GM23338 (cell line): ENCODE measurements around the gene OR52M1. TPM values are rescaled to one million over a fixed set of nuclear protein-coding genes. Genes with fewer than 3 reads are reported as not detected.

Experiments used
- ATAC-seq: fragments of 200-7000 bp; cut with Tn5 transposase; 3 replicates; pipeline ENCODE4 v1.9.1; 2020
- DNase-seq: peaks from one replicate; pipeline ENCODE4 v3.0.0-alpha.2; 2015; ENCODE audit warnings: low spot score
- H2AFZ ChIP-seq: fragments of 200-600 bp; sonication (generic); 2 replicates; pipeline ENCODE4 v1.8.0; 2016; ENCODE audit warnings: antibody characterized with exemption, mild to moderate bottlenecking, moderate library complexity
- H3F3A ChIP-seq: fragments of 200-600 bp; sonication (generic); replicated peaks from 2 replicates; pipeline ENCODE4 v1.8.0; 2017; ENCODE audit warnings: antibody characterized with exemption, mixed run types, low read depth
- H3K27ac ChIP-seq: fragments of 200-600 bp; sonication (generic); 2 replicates; pipeline ENCODE4 v1.6.1; 2016; ENCODE audit warnings: low read depth
- H3K27me3 ChIP-seq: fragments of 200-600 bp; sonication (generic); 2 replicates; pipeline ENCODE4 v1.8.0; 2016; ENCODE audit warnings: mild to moderate bottlenecking, mixed run types, moderate library complexity; ENCODE audit not compliant: insufficient read depth
- H3K36me3 ChIP-seq: fragments of 200-600 bp; sonication (generic); 2 replicates; pipeline ENCODE4 v1.8.0; 2016; ENCODE audit warnings: mild to moderate bottlenecking; ENCODE audit not compliant: insufficient read depth
- H3K4me1 ChIP-seq: fragments of 200-600 bp; sonication (generic); 2 replicates; pipeline ENCODE4 v1.8.0; 2016; ENCODE audit warnings: mild to moderate bottlenecking, moderate library complexity; ENCODE audit not compliant: insufficient read depth
- H3K4me2 ChIP-seq: fragments of 200-600 bp; sonication (generic); 2 replicates; pipeline ENCODE4 v1.7.1; 2017; ENCODE audit warnings: mixed run types
- H3K4me3 ChIP-seq: fragments of 200-600 bp; sonication (generic); 2 replicates; pipeline ENCODE4 v1.6.1; 2016; ENCODE audit warnings: mixed run types
- H3K79me2 ChIP-seq: fragments of 200-600 bp; sonication (generic); replicated peaks from 2 replicates; pipeline ENCODE4 v1.8.0; 2017; ENCODE audit warnings: mild to moderate bottlenecking; ENCODE audit not compliant: insufficient read depth
- H3K9me2 ChIP-seq: fragments of 200-600 bp; sonication (generic); 2 replicates; pipeline ENCODE4 v1.8.0; 2017; ENCODE audit not compliant: insufficient read depth
- H4K20me1 ChIP-seq: fragments of 200-600 bp; sonication (generic); replicated peaks from 2 replicates; pipeline ENCODE4 v1.8.0; 2017; ENCODE audit warnings: mild to moderate bottlenecking; ENCODE audit not compliant: insufficient read depth
- H3K27ac Mint-ChIP-seq: 2 replicates; pipeline ENCODE4 v1.8.0; 2020; ENCODE audit warnings: inconsistent platforms, mild to moderate bottlenecking, moderate library complexity, mixed read lengths
- H3K27me3 Mint-ChIP-seq: 3 replicates; pipeline ENCODE4 v1.8.0; 2022; ENCODE audit warnings: low read depth, mild to moderate bottlenecking, moderate library complexity, mixed read lengths, inconsistent platforms; ENCODE audit not compliant: insufficient read depth, poor library complexity
- H3K36me3 Mint-ChIP-seq: 3 replicates; pipeline ENCODE4 v1.8.0; 2021; ENCODE audit warnings: low read depth, mild to moderate bottlenecking, inconsistent platforms, moderate library complexity, mixed read lengths
- H3K4me1 Mint-ChIP-seq: 3 replicates; pipeline ENCODE4 v1.8.0; 2020; ENCODE audit warnings: mild to moderate bottlenecking, inconsistent platforms, mixed read lengths
- H3K4me3 Mint-ChIP-seq: 3 replicates; pipeline ENCODE4 v1.8.0; 2021; ENCODE audit warnings: moderate library complexity, mild to moderate bottlenecking, inconsistent platforms, mixed read lengths
- H3K9me3 Mint-ChIP-seq: 3 replicates; pipeline ENCODE4 v1.8.0; 2020; ENCODE audit warnings: moderate library complexity, mild to moderate bottlenecking, inconsistent platforms, mixed read lengths
- EZH2 ChIP-seq: fragments of 200-600 bp; sonication (generic); IDR thresholded peaks from one replicate; pipeline ENCODE4 v1.8.0; 2017; ENCODE audit warnings: antibody characterized with exemption, mild to moderate bottlenecking, low read depth; ENCODE audit not compliant: unreplicated experiment
- EZH2phosphoT487 ChIP-seq: fragments of 200-600 bp; sonication (generic); IDR thresholded peaks from one replicate; pipeline ENCODE4 v1.8.1; 2018; ENCODE audit warnings: antibody characterized with exemption; ENCODE audit not compliant: unreplicated experiment
- JUNB ChIP-seq: IDR thresholded peaks from one replicate; pipeline ENCODE4 v1.6.1; 2016; ENCODE audit warnings: antibody characterized with exemption; ENCODE audit not compliant: unreplicated experiment
- NANOG ChIP-seq: IDR thresholded peaks from 2 replicates; pipeline ENCODE4 v1.6.1; 2016; ENCODE audit warnings: antibody characterized with exemption, borderline replicate concordance
- POLR2AphosphoS5 ChIP-seq: IDR thresholded peaks from 2 replicates; pipeline ENCODE4 v1.6.1; 2016; ENCODE audit warnings: antibody characterized with exemption, low read depth
- STAT1 ChIP-seq: IDR thresholded peaks from one replicate; pipeline ENCODE4 v1.6.1; 2016; ENCODE audit warnings: antibody characterized with exemption; ENCODE audit not compliant: unreplicated experiment
- ZNF114 ChIP-seq: fragments of 250-450 bp; sonication (Bioruptor Pico); IDR thresholded peaks from 2 replicates; pipeline ENCODE4 v1.5.0; 2020; ENCODE audit warnings: mild to moderate bottlenecking, moderate library complexity
- ZNF331 ChIP-seq: fragments of 250-450 bp; sonication (Bioruptor Pico); IDR thresholded peaks from 2 replicates; pipeline ENCODE4 v1.5.0; 2020; ENCODE audit warnings: low read depth, mild to moderate bottlenecking, moderate library complexity
- ZNF462 ChIP-seq: fragments of 250-450 bp; sonication (Bioruptor Pico); IDR thresholded peaks from 2 replicates; pipeline ENCODE4 v1.5.0; 2020; ENCODE audit warnings: mild to moderate bottlenecking, moderate library complexity
- polyA plus RNA-seq: library from polyadenylated mRNA; unstranded; fragments of >200 nt; fragmentation: Nextera tagmentation; extraction: Ambion mirVana; gene quantifications from 2 replicates; pipeline ENCODE4 v1.2.1, GENCODE V29; 2016
- total RNA-seq: library from RNA; depleted of rRNA; stranded (reverse); fragments of >200 nt; shearing (Covaris generic); gene quantifications from 2 replicates; pipeline ENCODE4 v1.2.3, GENCODE V29; 2014

Gene OR52M1
- total and polyA plus RNA-seq, 2 experiments from 2014 or later: not detected

GRCh38 chr11:4547416-4547815, 2.4 kb downstream of the OR52M1 start:
- Mint-ChIP-seq H3K27ac (no peak overlapping the region), H3K4me3 (no peak overlapping the region), H3K27me3 (no peaks in the 10 kb centered on the region), H3K36me3 (no peaks in the 10 kb centered on the region), H3K9me3 (peaks cover 8% of the 10 kb centered on the region), H3K4me1 (no peaks in the 10 kb centered on the region)
- Histone ChIP-seq H3F3A (no peaks in the 10 kb centered on the region), H3K36me3 (no peaks in the 10 kb centered on the region), H3K27me3 (no peaks in the 10 kb centered on the region), H3K79me2 (no peaks in the 10 kb centered on the region), H4K20me1 (no peaks in the 10 kb centered on the region), H3K4me3 (no peak overlapping the region), H3K27ac (no peak overlapping the region), H3K9me2 (peaks cover 3% of the 10 kb centered on the region; the same call in 1 of the 2 replicates), H2AFZ (no peak overlapping the region), H3K4me1 (no peaks in the 10 kb centered on the region), H3K4me2 (no peak overlapping the region)
- DNase-seq: no peak
- TF ChIP-seq STAT1 (no peak), JUNB (no peak), POLR2AphosphoS5 (no peak), EZH2 (no peak), EZH2phosphoT487 (no peak), ZNF331 (CRISPR knock-in tag) (no peak), NANOG (no peak), ZNF462 (no peak), ZNF114 (CRISPR knock-in tag) (no peak)
- no peak for ATAC-seq
